ENCODE measurements around the gene PLOD1. TPM values are rescaled to one million over a fixed set of nuclear protein-coding genes. Genes with fewer than 3 reads are reported as not detected.
"Not testable (repeated sequence)": the region's sequence is repeated elsewhere in the genome, so short reads cannot be mapped to it uniquely, and the experiment has no call there.

Gene PLOD1
- total RNA-seq, 1 experiment from 2014 or later, result 138 TPM

- Histone ChIP-seq H3K4me1 (peaks cover 31% of the 10 kb centered on the region), H3K27me3 (no peaks in the 10 kb centered on the region), H3K36me3 (peaks cover 38% of the 10 kb centered on the region), H3K4me3 (no peak overlapping the region), H3K9me3 (replicated peaks) (no peaks in the 10 kb centered on the region), H3K27ac (no peak overlapping the region)
- DNase-seq, result no peak
Observed at GRCh38 chr1:11923827-11924113, 10.7 kb upstream of the PLOD1 start.

- H3K4me3 ChIP-seq, result peak overlapping the region; percentile 72
- H3K9me3 ChIP-seq (replicated peaks), result no peaks in the 10 kb centered on the region
- H3K36me3 ChIP-seq, result peaks cover 33% of the 10 kb centered on the region
- peaks cover 37% of the 10 kb centered on the region for H3K4me1 ChIP-seq
- no peaks in the 10 kb centered on the region for H3K27me3 ChIP-seq
- H3K27ac ChIP-seq, result no peak overlapping the region
- DNase-seq, result no peak
Observed at GRCh38 chr1:11924334-11925195, 10.0 kb upstream of the PLOD1 start.

- Histone ChIP-seq H3K4me1 (peaks cover 43% of the 10 kb centered on the region), H3K36me3 (peaks cover 26% of the 10 kb centered on the region), H3K4me3 (peak overlapping the region; percentile 72)
- H3K27me3 ChIP-seq; H3K9me3 ChIP-seq (replicated peaks); DNase-seq; H3K27ac ChIP-seq: not testable (repeated sequence)
Observed at GRCh38 chr1:11925196-11925937, 9.2 kb upstream of the PLOD1 start.

GRCh38 chr1:11925938-11926292, 8.6 kb upstream of the PLOD1 start:
- Histone ChIP-seq H3K4me1 (peaks cover 46% of the 10 kb centered on the region), H3K9me3 (replicated peaks) (no peaks in the 10 kb centered on the region), H3K27me3 (no peaks in the 10 kb centered on the region), H3K36me3 (peaks cover 21% of the 10 kb centered on the region), H3K27ac (no peak overlapping the region; the same call in 1 of the 2 replicates), H3K4me3 (peak overlapping the region; percentile 72)
- DNase-seq, result peak; percentile 51 to 68

- Histone ChIP-seq H3K27ac (peak overlapping the region; percentile 96), H3K36me3 (peaks cover 7% of the 10 kb centered on the region), H3K27me3 (no peaks in the 10 kb centered on the region), H3K9me3 (replicated peaks) (no peaks in the 10 kb centered on the region), H3K4me3 (no peak overlapping the region), H3K4me1 (peaks cover 46% of the 10 kb centered on the region)
- peak; percentile 87 to 96 for DNase-seq
Observed at GRCh38 chr1:11927866-11928592, 6.5 kb upstream of the PLOD1 start.

GRCh38 chr1:11929849-11930248, 4.7 kb upstream of the PLOD1 start:
- no peaks in the 10 kb centered on the region for H3K9me3 ChIP-seq (replicated peaks)
- H3K4me1 ChIP-seq, result peaks cover 35% of the 10 kb centered on the region
- H3K27ac ChIP-seq, result peak overlapping the region; percentile 17
- no peak overlapping the region for H3K4me3 ChIP-seq
- DNase-seq, result peak; percentile 90 to 95
- H3K27me3 ChIP-seq, result no peaks in the 10 kb centered on the region
- no peaks in the 10 kb centered on the region for H3K36me3 ChIP-seq

- Histone ChIP-seq H3K9me3 (replicated peaks) (no peaks in the 10 kb centered on the region), H3K36me3 (no peaks in the 10 kb centered on the region), H3K27me3 (no peaks in the 10 kb centered on the region), H3K4me3 (no peak overlapping the region), H3K27ac (no peak overlapping the region), H3K4me1 (peaks cover 35% of the 10 kb centered on the region)
- peak in 1 of 2 experiments; percentile 51 for DNase-seq
Observed at GRCh38 chr1:11930571-11931445, 3.7 kb upstream of the PLOD1 start.

GRCh38 chr1:11931845-11932244, 2.7 kb upstream of the PLOD1 start:
- DNase-seq, result no peak
- Histone ChIP-seq H3K36me3 (no peaks in the 10 kb centered on the region), H3K27ac (no peak overlapping the region), H3K27me3 (no peaks in the 10 kb centered on the region), H3K9me3 (replicated peaks) (no peaks in the 10 kb centered on the region), H3K4me3 (no peak overlapping the region), H3K4me1 (peaks cover 31% of the 10 kb centered on the region)

- peak overlapping the region; percentile 67 for H3K27ac ChIP-seq
- H3K4me3 ChIP-seq, result peak overlapping the region; percentile 79
- no peak for DNase-seq
- H3K4me1 ChIP-seq, result peaks cover 17% of the 10 kb centered on the region
- no peaks in the 10 kb centered on the region for H3K9me3 ChIP-seq (replicated peaks)
- H3K27me3 ChIP-seq, result no peaks in the 10 kb centered on the region
- no peaks in the 10 kb centered on the region for H3K36me3 ChIP-seq
Observed at GRCh38 chr1:11935057-11935412, 518 bp downstream of the PLOD1 start.

- peaks cover 14% of the 10 kb centered on the region for H3K4me1 ChIP-seq
- H3K27ac ChIP-seq; H3K9me3 ChIP-seq (replicated peaks); DNase-seq; H3K4me3 ChIP-seq; H3K27me3 ChIP-seq; H3K36me3 ChIP-seq: not testable (repeated sequence)
Observed at GRCh38 chr1:11935733-11936132, 1.2 kb downstream of the PLOD1 start.

GRCh38 chr1:11938722-11939526, 4.4 kb downstream of the PLOD1 start:
- Histone ChIP-seq H3K4me1 (peaks cover 20% of the 10 kb centered on the region), H3K27ac (peak overlapping the region; percentile 12; the same call in 1 of the 2 replicates), H3K9me3 (replicated peaks) (no peaks in the 10 kb centered on the region), H3K4me3 (no peak overlapping the region), H3K36me3 (no peaks in the 10 kb centered on the region), H3K27me3 (no peaks in the 10 kb centered on the region)
- DNase-seq, result peak; percentile 73 to 77

- not testable (repeated sequence) for H3K27me3 ChIP-seq; H3K9me3 ChIP-seq (replicated peaks); DNase-seq; H3K4me3 ChIP-seq; H3K36me3 ChIP-seq; H3K27ac ChIP-seq
- H3K4me1 ChIP-seq, result peaks cover 27% of the 10 kb centered on the region
Observed at GRCh38 chr1:11939794-11940193, 5.3 kb downstream of the PLOD1 start.

GRCh38 chr1:11940260-11940921, 5.9 kb downstream of the PLOD1 start:
- H3K27ac ChIP-seq, result no peak overlapping the region
- no peak for DNase-seq

More at GRCh38 chr1:11940260-11940921, 5.9 kb downstream of the PLOD1 start:
- H3K4me3 ChIP-seq, result no peak overlapping the region
- H3K36me3 ChIP-seq, result no peaks in the 10 kb centered on the region
- H3K27me3 ChIP-seq, result no peaks in the 10 kb centered on the region
- no peaks in the 10 kb centered on the region for H3K9me3 ChIP-seq (replicated peaks)
- peaks cover 30% of the 10 kb centered on the region for H3K4me1 ChIP-seq

Data from SJCRH30 (cell line).